ENCODE measurements around the gene DBX1.
A peak's percentile ranks its signal among the peaks of the same experiment; 100 is the strongest.

The DBX1 gene

DNA sequence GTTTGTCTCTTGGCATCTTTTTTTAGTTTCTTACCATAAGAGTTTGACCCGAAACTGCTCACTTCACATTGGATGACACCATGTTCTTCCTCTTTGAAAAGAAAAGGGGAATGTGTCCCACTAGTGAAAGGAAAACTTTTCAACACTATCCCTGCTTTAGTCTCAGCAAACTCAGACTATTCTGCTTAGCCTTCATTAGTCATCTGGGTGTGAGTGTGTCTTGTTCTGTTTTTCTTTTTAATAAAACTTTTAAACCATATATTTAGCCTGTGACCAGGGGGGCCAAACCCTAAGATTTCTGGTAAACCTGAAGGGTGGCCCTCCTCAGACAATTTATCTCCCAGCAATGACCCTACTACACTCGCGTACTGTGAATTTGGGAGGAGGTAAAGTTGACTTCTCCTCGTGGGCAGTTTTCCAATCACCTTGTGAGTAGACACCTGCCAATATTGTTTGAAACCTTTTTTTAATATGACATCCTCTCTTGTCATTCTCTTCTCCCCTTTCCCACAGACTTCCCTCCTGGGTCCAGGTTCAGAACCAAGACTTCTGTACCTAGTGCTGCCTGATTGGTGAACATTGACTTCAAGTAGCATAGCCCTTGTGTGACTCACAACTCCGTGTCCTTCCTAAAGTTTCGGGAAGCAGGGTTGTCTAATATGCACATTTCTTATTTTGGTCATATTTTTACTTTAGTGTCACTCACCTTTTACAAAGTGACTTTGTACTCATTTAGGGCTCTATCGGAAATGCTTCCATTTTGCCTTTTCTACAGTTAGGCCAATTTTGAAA is 39.9 kb downstream of the DBX1 start:
- DNase-seq, result no peak

- no peak for DNase-seq
Observed at GRCh38 chr11:20119315-20119714, 41.0 kb downstream of the DBX1 start.

GRCh38 chr11:20118209-20118608 is 42.1 kb downstream of the DBX1 start:
- no peak for DNase-seq

DNA sequence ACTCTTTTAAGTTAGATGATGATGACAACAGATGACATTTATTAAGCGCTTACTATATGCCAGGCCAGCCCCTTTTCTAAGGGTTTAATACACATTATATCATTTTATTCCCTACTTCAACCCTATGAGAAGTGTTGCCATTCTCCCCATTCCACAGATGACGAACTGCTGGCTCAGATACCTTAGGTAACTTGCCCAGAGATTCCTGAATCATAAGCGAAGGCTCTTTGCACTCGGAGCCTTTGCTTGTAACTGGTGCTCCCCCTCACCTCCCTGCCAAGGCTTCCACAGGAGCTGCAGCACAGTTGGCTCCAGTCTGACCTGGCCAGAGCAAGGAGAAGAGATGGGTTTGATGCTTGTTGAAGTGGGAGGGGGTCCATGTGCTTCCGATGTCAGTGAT is 43.0 kb downstream of the DBX1 start:
- no peak for DNase-seq

DNA sequence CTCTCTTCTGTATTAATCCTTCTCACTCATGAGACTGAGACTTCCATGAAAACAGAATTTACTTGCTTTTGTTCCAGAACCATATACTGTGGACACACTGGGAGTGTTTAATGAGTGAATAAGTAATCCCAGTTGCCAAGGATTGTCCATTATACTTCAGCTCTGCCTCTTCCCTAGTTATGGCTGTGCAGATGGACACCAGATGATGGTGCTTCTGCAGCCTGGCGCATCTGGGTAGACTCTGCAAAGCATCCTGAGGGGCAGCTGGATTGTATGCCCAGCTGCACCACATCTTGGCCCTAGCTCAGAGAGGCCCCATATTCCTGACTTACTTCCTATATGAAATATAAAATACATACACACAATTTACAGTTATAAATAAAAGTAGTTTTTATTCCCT is 43.5 kb downstream of the DBX1 start:
- DNase-seq, result no peak

- DNase-seq, result no peak
Observed at GRCh38 chr11:20114588-20114987, 45.7 kb downstream of the DBX1 start.

DNA sequence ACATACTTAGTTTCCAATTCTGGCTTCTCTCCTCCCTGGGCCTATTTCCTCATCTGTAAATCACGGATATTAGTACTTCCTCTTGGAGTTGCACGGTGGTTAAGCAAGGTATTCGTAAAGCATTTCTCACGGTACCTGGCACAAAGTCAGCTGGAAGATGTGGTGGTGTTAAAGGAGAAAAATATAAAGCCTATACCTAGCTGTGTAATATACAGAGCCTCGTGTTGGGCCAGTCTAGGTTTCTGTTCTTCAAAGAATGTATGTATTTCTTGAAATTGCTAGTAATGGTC is 47.2 kb downstream of the DBX1 start:
- DNase-seq, result no peak

DNA sequence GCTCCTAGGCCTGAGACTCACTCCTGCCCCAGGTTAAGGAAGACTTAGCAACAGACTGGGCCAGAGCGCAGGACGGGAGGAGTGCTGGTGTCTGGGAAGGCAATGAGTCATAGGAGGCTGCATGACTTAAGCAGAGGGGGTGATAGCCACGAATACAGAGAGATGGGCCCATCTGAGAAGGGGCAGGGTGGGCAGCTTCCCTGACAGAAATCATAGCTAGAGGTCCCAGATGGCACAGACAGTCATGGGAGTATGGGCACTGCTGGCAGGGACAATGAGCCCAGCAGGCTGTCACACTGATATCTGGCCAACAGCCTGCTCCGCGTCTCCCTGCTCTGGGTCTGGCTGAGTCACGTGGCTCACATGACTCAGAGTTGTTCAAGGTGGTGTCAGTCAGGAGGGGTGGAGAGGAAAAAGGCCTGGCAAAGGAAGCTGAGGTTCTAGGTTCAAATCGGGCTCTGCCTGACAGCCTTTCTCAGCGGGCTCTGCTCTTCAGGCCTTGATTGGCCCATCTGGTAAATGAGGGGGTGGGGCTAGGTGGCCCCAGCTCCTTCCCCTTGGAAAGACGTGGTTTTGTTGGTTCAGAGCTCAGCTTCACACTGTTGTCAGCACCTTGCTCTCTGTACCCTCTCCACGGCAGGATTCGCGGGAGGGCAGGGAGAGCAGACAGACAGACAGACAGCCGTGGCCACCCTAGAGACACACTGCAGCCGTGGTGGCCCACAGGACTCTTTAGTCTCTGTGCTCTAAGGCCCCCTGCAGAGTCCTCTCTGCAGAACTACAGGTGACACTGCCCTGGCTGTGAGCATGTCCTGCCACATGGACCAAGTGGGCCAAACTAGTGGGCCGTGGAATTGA is 47.8 kb downstream of the DBX1 start:
- peak; percentile 49 for DNase-seq

- no peak for DNase-seq
Observed at GRCh38 chr11:20111871-20112270, 48.4 kb downstream of the DBX1 start.

GRCh38 chr11:20110908-20111669 is 49.2 kb downstream of the DBX1 start:
- DNase-seq, result peak; percentile 77

DNA sequence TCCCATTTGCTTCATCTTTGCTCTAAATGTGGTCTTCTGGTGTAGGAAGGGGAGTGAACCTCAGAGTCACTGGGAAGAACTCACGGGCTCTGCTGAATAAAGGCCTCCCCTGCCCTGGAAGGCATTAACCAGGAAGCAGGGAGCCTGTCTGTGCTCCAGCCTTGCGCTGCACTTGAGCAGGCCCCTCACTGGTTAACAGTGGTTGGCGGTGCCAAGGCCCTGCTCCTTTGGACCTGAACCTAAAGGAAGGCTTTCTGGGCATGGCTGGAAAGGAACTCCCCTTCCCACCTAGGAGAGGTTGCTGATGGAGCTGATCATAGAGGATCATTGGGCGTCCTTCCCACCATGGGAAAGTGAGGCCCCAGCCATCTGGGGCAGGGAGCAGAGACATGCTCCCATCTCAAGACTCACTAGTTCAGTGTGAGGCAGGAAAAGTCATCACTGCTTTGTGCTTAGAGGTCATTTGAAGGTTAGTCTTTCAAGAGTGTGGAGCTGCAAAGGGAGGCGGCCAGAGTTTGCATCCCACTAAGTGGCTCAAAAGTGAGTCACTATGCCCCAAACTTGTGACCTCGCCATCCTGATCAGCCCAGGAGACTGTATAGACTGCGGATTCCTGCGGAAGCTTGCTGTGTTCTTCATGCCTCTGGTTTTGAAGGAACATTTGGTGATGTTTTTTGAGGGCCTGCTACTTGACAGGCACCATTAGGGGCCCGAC is 50.4 kb downstream of the DBX1 start:
- no peak for DNase-seq
